GM21360 (cell line): ENCODE results near the gene ADORA2B.

Experiments used
- ATAC-seq: cut with Tn5 transposase; IDR thresholded peaks from one replicate; pipeline ENCODE4 v1.9.1; 2021; ENCODE audit warnings: mild to moderate bottlenecking, moderate library complexity; ENCODE audit not compliant: unreplicated experiment

ADORA2B gene

DNA sequence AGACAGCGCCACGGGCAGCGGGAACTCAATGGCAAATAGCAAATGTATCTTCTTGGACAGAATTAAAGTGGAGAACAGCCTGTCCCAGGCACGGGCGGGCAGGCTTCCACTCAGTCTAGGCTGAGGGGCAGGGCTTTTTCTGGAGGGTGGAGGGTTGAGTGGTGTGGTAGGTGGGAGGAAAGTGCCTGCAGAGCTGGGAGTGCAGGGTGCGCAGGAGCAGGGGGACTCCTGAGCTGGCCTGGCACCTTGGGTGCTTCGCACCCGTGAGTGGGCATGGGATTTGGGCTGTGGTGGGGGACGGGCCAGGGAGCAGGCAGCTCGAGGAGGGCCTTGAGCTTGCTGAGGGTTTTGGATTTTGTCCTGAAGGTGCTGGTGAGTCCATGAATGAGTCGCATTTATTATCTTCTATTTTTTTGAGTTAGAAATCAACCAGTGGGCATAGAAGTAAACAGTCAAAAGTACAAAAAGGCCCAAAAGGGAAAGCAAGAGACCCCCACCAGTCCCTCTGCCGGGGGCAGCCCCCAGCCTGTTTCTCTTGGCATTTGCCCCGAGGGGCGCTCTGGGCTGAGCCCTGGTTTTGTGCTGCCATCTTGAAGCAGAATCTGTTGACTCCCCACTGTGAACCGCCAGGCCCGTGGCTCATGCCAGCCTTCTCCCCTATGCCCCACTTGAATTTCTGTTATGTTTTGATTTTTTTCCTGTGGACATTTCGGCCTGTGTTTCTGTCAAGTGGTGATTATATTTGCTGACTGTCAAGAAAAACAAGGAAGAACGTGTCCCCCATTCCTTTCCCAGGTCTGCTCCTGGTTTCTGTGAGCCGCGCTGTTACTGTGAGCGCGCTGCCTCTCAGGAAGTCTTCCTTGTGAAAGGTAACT lies 8.2 kb downstream of the ADORA2B start:
- ATAC-seq, result no peak

DNA sequence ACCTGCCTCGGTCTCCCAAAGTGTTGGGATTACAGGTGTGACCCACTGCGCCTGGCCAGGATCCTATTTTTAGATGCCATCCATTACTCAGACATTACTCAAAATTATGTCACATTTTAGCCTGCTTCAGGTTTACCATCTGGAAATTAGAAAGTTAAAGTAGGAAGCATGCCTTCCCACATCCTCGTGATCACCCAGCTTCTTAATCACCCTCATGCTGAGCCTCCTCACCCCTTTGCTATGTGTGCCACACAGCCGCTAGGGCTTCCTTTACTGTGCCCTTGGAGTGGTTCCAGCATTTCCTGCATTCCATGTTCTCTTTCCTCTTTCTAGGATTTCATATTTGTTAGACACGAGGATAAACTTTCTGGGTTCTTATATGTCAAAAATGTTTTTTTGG lies 9.3 kb downstream of the ADORA2B start:
- no peak for ATAC-seq

DNA sequence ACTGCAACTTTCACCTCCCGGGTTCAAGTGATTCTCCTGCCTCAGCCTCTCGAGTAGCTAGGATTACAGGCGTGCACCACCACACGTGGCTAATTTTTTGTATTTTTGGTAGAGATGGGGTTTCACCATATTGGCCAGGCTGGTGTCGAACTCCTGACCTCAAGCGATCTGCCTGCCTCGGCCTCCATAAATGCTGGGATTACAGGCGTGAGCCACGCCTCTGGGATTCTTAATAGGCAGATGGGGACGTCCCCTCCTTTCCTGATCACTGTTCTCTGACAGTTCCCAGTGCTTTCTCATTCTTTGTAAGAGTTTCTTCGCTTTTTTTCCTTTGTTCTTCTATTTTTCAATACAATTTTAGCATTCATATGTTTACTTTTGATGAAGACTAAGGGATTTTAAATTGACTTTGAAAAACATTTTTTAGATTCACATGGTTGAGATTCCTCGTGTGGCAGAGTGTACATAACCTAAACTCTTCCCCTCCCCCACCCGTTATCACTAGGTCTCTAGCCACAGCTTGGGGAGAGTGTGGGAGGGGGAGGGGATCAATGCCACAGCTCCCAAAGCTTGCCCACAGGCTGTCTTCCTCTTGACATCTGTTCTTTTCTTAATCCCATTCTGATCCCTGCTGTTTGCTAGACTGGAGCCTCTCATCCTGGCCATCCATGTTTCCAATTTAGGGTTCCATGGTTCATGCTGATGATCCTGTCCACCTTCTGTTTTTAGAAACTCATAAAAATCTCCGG lies 11.0 kb downstream of the ADORA2B start:
- no peak for ATAC-seq

DNA sequence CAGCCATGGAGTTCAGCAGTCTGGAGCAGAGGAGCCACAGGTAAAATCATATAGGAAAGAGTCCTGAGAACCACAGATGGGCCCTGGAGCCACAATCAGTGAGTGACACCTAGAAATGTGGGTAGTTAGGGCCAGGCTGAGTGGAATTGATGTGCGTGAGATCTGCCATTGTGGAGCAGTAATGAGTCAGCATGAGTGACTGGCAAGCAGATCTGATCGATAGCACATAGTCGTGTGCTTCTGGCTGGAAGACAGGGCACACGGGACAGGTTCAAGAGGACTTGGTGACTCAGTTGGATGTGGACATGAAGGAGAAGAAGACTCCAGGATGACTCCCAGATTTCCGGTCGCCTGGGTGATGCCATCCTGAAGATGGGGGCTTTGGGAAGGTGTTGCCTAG lies 12.3 kb downstream of the ADORA2B start:
- ATAC-seq, result no peak

DNA sequence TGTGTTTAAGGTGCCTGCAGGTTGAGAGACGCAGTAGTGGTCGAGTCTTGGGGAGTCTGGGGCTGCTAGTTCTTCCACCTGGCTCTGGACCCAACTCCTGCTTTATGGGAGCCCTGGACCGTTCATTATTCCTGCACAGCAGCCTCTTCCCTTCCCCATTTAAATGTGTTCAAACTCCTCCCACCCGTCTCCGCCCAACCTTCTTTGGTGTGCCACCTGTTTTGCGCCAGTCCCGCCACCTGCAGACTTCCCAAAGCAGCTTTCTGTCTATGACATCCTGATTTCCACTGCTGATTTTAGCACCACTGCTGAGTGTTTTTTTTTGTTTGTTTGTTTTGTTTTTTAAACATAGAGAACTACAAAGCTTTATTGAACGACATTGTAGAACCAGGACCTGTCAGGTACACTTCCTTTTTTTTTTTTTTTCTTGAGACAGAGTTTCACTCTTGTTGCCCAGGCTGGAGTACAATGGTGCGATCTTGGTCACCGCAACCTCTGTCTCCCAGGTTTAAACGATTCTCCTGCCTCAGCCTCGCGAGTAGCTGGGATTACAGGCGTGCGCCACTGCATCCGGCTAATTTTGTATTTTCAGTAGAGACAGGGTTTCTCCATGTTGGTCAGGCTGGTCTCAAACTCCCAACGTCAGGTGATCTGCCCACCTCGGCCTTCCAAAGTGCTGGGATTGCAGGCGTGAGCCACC lies 12.8 kb downstream of the ADORA2B start:
- no peak for ATAC-seq

DNA sequence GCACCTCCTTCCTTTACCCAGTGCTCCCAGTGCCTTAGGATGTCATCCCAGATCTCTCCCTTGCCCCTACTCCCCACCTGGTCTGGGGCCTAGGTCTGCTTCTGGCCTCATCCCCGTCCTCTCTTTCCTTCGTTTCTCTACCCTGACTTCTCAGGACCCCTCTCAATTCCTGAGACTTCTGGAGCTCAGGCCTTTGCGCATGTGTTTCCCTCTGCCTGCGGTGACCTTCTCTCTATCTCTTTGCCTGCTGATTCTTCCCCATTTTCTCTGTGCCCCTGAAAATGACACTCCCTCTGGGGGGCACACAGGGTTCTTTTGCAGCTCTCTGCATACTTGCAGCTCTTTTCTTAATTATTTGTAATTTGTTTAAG lies 13.5 kb downstream of the ADORA2B start:
- ATAC-seq, result no peak

DNA sequence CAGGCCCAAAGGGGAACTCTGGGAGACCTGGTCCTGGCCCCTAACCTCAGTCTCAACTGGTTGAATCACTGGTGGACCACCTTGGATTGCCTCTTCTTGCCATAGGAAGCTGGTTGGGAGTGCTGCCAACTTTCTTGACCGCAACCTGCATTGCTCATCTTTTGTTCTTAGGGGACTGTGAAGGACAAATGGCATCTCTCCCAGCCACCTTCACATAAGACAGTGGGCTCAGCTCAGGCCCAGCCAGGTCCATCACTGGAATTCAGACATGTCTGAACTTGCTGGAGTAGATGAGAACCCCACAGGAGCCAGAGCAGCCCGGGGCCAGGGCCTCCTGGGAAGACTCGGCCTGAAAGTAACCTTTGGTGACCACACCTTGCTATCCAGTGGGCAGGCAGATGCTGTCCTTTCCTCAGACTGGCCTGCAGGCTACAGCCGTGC lies 18.8 kb downstream of the ADORA2B start:
- no peak for ATAC-seq

DNA sequence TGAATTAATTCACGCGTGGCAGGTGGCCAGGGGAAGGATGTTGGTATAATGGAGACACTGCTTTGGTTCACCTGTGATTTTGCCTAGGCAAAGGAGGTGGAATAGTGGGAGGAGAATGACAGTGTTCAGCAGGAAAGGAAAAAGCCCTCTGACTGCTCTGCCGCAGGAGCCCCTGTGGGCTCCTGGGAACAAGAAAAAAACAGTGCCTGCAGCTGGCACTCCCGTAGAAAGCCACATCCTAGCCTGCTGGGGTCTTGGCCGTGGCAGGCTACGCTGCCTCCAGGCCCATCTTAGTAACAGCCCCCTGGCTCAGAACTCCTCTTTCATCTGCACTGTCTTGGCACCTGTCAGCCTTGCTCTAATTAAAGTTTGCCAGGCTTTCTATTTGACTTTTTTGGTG lies 20.6 kb downstream of the ADORA2B start:
- ATAC-seq, result no peak

DNA sequence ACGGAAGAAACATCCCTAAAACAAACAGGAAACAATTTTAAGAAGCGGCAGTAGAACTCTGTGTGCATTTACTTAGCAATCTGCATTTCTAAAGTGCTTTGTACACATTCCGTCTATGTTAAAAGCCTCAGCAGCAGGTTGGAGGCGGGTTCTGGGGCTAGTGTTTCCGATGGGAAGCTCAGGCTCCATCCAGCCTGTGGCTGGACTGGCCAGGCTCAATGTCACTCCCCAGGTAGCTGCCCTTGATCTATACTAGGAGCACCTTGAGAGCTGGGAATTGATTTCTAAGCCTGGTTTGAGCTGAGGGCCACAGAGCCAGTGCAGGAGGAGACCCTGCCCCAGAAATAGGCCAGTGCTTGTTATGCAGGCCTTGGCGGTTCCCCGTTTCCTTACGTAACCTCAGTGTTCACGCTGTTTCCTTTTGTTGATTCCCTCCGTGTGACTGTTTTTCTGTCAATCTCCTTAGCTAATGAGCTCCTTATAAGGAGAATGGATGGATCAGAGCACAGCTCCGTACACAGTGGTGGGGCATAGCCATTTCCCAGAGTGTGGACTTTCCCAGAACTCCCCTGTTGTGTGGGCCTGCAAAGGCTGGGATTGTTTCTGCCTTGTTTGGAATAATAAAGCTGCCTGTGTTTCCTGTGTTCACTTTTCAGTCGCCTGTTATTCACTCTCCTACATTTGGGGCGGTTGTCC lies 21.4 kb downstream of the ADORA2B start:
- ATAC-seq, result no peak

DNA sequence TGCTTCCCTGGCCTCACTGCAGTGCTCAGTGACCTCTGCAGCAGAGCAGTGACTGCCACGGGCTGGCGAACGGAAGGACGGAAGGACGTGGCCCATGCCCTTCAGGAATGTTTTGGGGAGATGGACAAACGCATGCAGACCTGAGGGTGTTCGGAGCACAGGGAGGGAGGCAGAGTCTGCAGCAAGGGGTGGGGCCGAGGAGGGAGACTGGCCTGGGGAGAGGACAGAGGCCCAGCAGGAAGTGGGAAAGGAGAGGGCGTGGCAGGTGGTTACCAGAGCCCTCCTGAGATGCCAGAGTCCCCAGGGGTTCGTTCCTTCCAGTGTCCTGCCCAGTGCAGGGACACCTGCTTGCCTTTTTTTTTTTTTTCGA lies 21.9 kb downstream of the ADORA2B start:
- ATAC-seq, result no peak

DNA sequence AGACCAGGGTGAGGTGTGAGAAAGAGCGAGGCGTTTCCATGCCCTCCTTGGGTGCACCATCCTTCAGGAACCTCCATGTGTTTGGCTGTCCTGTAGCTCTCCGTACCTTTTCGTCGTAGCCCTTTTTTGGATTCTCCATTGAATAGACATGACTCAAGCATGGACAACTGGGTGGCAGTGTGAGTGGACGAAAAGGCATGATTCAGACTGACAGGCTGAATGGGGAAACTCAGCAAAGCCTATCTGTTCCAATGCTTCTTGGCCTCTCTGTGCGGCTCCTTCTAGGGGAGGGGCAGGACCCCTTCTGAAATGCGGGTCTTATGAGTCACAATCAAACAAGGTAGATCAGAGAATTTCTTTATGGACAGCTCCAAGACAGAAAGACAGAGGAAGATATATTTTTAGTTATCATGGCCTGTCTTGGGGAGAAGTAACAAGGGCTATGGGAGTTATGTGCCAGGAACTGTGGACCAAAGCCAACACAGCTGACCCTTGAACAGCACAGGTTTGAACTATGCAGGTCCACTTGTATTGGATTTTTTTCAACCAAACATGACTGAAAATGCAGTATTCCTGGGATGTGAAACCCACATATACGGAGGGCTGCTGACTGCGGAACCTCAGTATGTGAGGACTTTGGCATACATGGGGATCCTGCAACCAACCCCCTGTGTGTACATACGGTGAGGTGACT lies 22.9 kb downstream of the ADORA2B start:
- ATAC-seq, result no peak

DNA sequence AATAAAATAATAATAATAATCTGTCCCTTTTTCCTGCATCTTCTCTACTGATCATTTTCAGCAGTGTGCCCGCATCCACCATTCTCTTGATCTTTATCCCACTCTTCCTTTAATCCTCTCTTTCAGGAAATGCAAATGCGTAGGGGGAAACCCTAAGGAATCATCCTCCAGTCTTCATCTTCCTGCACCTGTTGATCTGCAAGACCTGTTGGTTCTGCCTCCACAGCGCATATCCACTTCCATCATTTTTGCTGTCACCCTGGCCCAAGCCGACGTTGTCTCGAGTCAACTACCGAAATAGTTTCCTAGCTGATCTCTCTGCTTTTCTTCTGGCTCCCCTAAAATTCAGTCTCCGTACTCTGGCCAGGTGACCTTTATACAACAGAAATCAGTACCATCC lies 24.5 kb downstream of the ADORA2B start:
- no peak for ATAC-seq

DNA sequence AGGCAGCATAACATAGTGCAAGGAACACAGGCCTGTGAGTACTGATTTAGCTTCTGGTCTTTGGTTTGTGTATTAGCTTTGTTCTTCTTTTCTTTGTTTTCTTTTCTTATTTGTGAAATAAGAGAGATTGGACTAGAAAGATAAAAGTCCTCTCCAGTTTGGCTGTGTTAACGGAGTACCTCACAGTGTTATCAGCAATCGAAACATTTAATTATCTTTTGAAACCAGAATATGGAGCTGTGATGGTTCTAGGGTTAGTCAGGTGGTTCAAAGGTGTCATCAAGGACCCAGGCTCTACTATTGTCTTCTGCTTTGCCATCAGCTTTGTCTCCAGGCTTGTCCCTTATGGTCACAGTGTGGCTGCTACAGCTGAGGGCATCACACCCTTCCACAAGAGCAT lies 25.6 kb downstream of the ADORA2B start:
- no peak for ATAC-seq

DNA sequence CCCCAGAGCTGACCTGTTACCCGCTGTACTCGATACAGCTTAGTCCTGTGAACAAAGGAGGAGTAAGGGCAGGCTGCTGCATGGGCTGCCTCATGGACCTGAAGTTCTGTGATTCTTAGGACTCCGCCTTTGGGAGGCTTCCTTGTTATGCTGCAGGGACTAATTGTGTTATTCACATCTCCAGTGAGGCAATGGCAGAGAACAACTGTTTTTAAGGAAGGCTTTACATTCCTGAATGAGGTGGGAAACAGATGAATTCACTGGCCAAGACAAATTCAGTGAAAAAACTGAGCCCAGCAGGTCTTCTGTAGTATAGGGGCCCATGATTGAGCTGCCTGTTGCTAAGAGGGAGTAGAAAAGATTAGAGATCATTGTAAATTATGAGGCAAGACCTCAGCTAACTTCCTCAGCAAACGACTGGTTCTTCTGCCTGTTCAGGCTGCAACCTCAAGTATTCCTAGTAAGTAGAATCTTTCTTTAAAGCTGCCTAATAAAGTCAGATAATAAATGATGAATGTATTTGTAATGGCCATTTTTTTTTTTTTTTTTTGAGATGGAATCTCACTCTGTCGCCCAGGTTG lies 26.3 kb downstream of the ADORA2B start:
- ATAC-seq, result no peak

DNA sequence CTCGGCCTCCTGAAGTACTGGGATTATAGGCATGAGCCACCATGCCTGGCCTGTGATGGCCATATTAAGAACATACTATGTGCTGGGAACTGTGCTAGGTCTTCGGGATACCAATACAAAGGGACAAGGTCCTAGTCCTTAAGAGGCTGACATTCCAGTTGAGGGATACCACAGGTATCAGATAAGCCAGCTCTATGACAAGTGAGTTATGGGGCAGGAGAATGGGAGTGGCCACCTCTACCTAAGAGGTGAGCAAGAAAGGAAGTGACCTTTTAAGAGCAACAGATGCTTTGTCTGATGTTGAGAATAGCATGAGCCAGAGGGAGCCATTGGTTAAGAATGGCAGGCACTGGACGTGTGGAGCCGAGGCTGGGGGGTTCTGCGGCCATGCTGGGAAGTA lies 27.0 kb downstream of the ADORA2B start:
- no peak for ATAC-seq

DNA sequence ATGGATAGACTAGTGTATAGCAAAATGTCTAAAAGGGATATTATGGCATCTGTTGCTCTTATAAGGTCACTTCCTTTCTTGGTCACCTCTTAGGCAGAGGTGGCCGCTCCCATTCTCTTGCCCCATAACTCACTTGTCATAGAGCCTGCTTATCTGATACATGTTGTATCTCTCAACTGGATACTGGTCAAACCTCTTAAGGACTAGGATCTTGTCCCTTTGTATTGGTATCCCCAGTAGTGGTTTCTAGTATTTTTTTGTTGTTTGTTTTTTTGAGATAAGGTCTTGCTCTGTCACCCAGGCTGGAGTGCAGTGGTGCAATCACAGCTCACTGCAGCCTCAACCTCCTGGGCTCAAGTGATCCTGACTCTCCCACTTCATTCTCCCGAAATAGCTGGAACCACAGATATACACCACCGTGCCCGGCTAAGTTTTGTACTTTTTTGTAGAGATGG lies 27.6 kb downstream of the ADORA2B start:
- ATAC-seq, result no peak

DNA sequence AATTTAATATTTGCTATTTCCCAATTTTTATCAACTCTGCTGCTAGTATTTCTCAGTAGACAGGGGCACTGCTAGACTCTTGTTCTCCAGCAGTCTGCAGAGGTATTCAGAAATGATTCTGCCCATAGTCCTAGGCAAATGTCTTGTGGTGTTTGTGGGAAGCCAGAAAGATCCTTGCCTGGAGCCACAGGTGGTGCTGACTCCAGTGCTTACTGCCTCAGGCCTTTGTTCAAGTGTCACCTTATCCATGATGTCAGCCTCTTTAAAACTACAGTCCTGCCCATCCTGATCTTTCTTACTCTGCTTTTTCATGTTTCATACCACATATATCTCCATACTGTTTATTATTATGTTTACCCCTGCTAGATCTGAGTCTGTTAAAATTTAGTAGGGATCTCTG lies 28.1 kb downstream of the ADORA2B start:
- no peak for ATAC-seq

DNA sequence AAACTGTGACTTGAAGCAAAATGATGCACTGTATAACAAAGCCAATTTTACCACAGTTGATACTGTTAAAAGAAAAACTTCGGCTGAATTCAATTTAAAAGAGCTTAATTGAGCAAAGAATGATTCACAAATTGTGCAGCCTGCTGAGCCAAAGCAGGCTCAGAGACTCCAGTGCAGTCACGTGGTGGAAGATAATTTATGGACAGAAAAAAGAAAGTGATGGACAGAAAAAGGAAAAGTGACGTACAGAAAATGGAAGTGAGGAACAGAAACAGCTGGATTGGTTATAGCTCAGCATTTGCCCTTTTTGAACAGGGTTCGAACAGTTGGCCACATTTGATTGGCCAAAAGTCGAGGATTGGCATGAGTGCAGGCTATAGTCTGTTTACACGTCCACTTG lies 28.9 kb downstream of the ADORA2B start:
- ATAC-seq, result no peak

DNA sequence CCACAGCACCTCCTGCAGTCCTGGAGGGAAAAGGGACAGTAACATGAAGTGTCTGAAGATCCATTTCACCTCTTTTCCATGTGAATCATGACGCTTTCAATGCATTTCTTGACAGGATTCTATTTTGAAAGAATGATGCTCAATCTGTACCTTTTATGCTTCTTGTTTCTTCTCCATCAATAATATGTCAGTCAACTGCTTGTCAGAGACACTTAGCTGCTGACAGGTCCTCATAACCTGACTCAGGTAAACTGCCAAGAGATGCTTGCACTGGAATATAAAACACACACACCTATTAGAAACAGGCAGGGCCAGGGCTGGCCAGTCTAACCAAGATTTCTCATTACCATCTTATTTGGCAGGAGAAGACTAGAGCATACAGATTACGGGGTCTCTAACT lies 33.0 kb downstream of the ADORA2B start:
- ATAC-seq, result no peak

DNA sequence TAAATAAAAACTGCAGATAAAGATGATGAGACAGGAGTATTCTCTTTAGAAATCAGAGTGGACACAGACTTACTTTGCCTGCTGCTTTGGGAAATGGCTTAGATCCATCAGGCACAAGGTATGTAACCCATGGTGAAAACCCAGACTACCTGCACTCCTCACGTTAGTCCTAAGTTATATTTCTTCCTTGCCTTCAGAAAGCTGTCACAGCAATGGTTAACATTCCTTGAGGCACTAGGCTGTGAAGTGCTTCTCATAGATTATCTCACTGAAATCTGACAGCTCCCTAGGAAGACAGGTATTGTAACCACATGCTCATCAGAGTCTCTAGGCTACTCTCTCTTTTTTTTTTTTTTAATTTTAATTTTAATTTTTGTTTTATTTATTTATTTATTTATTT lies 33.7 kb downstream of the ADORA2B start:
- ATAC-seq, result no peak
